Activated B cell treated with CpG ODN at 0.5 μM for 24 hours (primary cell): Measurements from ENCODE around the gene CHRD. TPM values are rescaled to one million over a fixed set of nuclear protein-coding genes. Genes with fewer than 3 reads are reported as not detected.

Source experiments
- ATAC-seq: fragments of 200-7000 bp; cut with Tn5 transposase; one replicate; pipeline ENCODE4 v1.10.0; 2021; ENCODE audit warnings: low read depth, mild to moderate bottlenecking, moderate library complexity
- CTCF ChIA-PET: fragments of 350-600 bp; sonication (Branson Sonifier 250); formaldehyde crosslinking; loops from one replicate; lab custom pipeline; 2021; ENCODE audit warnings: antibody characterized with exemption; lab: Charles Lee
- POLR2A ChIA-PET: fragments of 350-600 bp; sonication (Branson Sonifier 250); formaldehyde crosslinking; loops from one replicate; lab custom pipeline; 2021; ENCODE audit warnings: antibody characterized with exemption; lab: Charles Lee
- DNase-seq: peaks from one replicate; pipeline ENCODE4 v3.0.0; 2022
- H3K27ac Mint-ChIP-seq: one replicate; pipeline ENCODE4 v1.8.0; 2020; ENCODE audit warnings: mixed read lengths
- H3K27me3 Mint-ChIP-seq: one replicate; pipeline ENCODE4 v1.8.0; 2021; ENCODE audit warnings: mixed read lengths
- H3K36me3 Mint-ChIP-seq: one replicate; pipeline ENCODE4 v1.8.0; 2021; ENCODE audit warnings: low read depth, mixed read lengths
- H3K4me1 Mint-ChIP-seq: one replicate; pipeline ENCODE4 v1.8.0; 2021; ENCODE audit warnings: mixed read lengths
- H3K4me3 Mint-ChIP-seq: one replicate; pipeline ENCODE4 v1.8.0; 2020; ENCODE audit warnings: mild to moderate bottlenecking, mixed read lengths
- H3K9me3 Mint-ChIP-seq: one replicate; pipeline ENCODE4 v1.8.0; 2020; ENCODE audit warnings: mixed read lengths
- CTCF ChIP-seq: fragments of 200-600 bp; IDR thresholded peaks from one replicate; pipeline ENCODE4 v1.8.0; 2022; ENCODE audit warnings: antibody characterized with exemption, mild to moderate bottlenecking
- intact Hi-C: fragments of 100-400 bp; cut with micrococcal nuclease; formaldehyde crosslinking; loops from one replicate; pipeline ENCODE4 v1.15.1; 2024
- total RNA-seq: library from RNA; stranded (reverse); gene quantifications from 2 replicates; pipeline ENCODE4 v1.2.3, GENCODE V29; 2022

CHRD gene
- total RNA-seq, 1 donor from 2014 or later: not detected

DNA sequence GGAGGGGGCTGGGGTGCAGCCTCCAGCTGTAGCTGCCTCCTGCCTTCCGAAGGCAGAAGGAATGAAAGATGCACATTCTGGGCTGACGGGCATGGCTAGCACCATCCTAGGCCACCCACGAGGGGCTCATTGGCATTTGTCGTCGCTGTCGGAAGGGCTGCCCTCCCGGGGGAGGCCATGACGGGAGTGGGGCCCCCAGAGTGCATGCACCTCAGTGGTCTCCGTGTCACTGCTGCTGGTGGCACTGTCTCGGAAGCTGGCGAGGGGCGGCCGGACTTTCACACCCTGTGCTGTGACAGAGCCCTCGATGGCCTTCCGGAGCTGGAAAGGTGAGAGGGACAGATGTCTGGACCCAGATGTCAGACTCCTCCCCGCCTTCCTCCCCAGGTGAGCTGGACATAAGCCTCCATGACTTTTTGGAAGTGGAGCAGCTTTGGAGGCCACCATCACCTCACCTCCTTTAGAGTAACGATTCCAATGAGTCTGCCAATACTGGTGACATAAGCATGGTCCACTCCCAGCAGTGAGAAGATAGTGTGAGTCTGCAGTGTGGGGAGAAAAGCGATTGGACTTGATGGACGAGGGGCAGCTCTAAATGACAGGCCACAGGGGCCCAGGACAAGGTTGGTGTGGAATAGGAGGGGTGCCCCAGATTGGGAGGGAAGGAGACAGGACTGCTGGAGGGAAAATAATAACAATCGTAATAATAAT, 33.2 kb upstream of the CHRD start:
- POLR2A ChIA-PET: no interaction called here
- Mint-ChIP-seq H3K27me3 (no peaks in the 10 kb centered on the region), H3K4me3 (no peak overlapping the region), H3K4me1 (no peaks in the 10 kb centered on the region), H3K9me3 (no peaks in the 10 kb centered on the region), H3K27ac (no peak overlapping the region), H3K36me3 (peaks cover 11% of the 10 kb centered on the region)
- no peak for DNase-seq
- intact Hi-C loops: no loop called here
- TF ChIP-seq CTCF: no peak
- CTCF ChIA-PET: no interaction called here
- no peak for ATAC-seq

- TF ChIP-seq CTCF: no peak
- H3K4me1 Mint-ChIP-seq: no peaks in the 10 kb centered on the region
- ATAC-seq (no peak), DNase-seq (no peak)
- peaks cover 10% of the 10 kb centered on the region for H3K36me3 Mint-ChIP-seq
- H3K9me3 Mint-ChIP-seq: no peaks in the 10 kb centered on the region
- POLR2A ChIA-PET: no interaction called here
- H3K27me3 Mint-ChIP-seq: no peaks in the 10 kb centered on the region
- CTCF ChIA-PET: no interaction called here
- no peak overlapping the region for H3K27ac Mint-ChIP-seq
- H3K4me3 Mint-ChIP-seq: no peak overlapping the region
- intact Hi-C loops: no loop called here
These were observed 32.4 kb upstream of the CHRD start for GRCh38 chr3:184347321-184348056.

DNA sequence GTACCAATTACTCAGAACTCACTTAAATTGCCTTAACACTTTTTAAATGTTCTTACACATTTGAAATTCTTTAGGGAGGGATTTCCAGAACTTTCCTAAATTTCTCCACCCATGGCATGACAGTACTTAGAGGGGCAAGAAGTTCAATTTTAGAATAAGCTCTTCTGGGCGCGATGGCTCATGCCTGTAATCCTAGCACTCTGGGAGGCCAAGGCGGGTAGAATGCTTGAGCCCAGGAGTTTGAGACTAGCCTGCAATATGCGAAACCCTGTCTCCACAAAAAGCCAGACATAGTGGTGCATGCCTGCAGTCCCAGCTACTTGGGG, 31.8 kb upstream of the CHRD start:
- ChIA-PET POLR2A (no interaction called here), CTCF (no interaction called here)
- ATAC-seq (no peak), DNase-seq (no peak)
- intact Hi-C loops: no loop called here
- H3K4me1 Mint-ChIP-seq: no peaks in the 10 kb centered on the region
- no peak for TF ChIP-seq CTCF
- H3K27me3 Mint-ChIP-seq: no peaks in the 10 kb centered on the region
- H3K36me3 Mint-ChIP-seq: peaks cover 7% of the 10 kb centered on the region
- no peak overlapping the region for H3K27ac Mint-ChIP-seq
- no peak overlapping the region for H3K4me3 Mint-ChIP-seq
- no peaks in the 10 kb centered on the region for H3K9me3 Mint-ChIP-seq

GRCh38 chr3:184349563-184350470, 30.0 kb upstream of the CHRD start:
- Mint-ChIP-seq H3K4me1 (no peaks in the 10 kb centered on the region), H3K36me3 (peaks cover 3% of the 10 kb centered on the region), H3K27ac (no peak overlapping the region), H3K9me3 (no peaks in the 10 kb centered on the region), H3K4me3 (no peak overlapping the region), H3K27me3 (no peaks in the 10 kb centered on the region)
- no peak for ATAC-seq
- intact Hi-C loops: no loop called here
- ChIA-PET POLR2A (no interaction called here), CTCF (no interaction called here)
- DNase-seq: no peak
- no peak for TF ChIP-seq CTCF

- Mint-ChIP-seq H3K4me1 (no peaks in the 10 kb centered on the region), H3K36me3 (peaks cover 1% of the 10 kb centered on the region), H3K27ac (no peak overlapping the region), H3K4me3 (no peak overlapping the region), H3K27me3 (no peaks in the 10 kb centered on the region), H3K9me3 (no peaks in the 10 kb centered on the region)
- TF ChIP-seq CTCF: no peak
- POLR2A ChIA-PET: interaction anchor here (0.6 kb wide), 1 partner anchor 30 kb away, joined by 3 read pairs; no protein-coding TSS in a partner anchor
- ATAC-seq (no peak), DNase-seq (no peak)
- intact Hi-C loops: no loop called here
- CTCF ChIA-PET: no interaction called here
These were observed 29.2 kb upstream of the CHRD start for GRCh38 chr3:184350618-184351017.
